Measurements from ENCODE around the gene NAT8L.

The NAT8L gene

DNA sequence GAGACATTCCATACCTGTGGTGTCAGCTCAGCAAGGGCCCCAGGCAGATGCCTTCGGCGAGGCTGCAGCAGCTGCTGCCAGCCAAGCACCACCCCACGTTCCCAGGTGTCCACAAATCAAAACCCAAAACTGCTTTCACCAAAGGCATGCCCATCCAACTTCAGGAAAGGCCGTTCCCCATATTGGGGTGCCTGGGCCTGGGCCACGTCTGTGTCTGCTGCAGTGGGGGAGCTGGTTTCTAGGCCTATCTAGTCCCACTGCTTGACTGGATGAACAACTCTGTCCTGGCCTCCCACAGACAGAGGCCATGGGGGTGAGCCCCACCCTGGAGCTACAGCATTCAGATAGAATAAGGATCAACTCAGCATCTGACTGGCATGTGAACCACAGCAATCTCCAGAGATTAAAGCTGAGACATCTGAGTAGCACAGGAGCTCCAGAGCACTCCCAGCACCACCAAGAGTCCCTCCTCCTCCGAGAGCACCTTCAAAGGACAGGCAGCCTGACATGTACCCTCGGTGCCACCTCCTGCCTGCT lies 37.0 kb downstream of the NAT8L start:
- no peak for DNase-seq

DNA sequence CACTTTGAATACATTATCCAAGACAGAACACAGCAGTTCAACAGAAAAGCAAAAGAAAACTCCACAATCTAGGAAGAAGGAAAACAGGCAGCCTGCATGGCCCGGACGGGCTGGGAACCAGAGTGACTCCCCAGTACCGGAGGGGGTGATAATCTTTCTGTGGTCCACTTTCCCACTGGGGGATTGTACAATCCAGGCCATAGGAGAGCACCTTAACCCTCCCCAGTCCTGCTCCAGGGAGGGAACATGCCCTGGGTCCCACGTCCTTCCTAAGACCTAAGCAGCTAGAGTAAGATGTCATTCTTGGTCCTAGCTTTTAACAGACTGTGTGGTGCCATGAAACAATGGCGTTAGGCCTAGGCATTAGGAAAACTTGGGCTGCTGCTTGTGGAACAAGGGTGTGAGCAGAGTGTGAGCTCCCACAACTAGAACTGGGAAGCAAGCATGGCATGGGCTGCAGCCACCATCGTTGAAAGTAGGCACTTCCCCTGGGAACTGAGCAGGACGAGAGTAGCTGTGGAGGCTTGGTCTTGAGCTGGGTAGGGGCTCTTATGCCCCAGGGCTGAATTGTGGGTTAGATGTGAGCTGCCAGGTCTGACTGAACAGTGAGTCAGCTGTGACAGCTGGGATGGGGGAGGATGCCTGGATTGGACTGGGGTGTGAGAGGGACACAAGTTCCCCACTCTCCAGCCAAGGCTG lies 42.4 kb downstream of the NAT8L start:
- DNase-seq: no peak

DNA sequence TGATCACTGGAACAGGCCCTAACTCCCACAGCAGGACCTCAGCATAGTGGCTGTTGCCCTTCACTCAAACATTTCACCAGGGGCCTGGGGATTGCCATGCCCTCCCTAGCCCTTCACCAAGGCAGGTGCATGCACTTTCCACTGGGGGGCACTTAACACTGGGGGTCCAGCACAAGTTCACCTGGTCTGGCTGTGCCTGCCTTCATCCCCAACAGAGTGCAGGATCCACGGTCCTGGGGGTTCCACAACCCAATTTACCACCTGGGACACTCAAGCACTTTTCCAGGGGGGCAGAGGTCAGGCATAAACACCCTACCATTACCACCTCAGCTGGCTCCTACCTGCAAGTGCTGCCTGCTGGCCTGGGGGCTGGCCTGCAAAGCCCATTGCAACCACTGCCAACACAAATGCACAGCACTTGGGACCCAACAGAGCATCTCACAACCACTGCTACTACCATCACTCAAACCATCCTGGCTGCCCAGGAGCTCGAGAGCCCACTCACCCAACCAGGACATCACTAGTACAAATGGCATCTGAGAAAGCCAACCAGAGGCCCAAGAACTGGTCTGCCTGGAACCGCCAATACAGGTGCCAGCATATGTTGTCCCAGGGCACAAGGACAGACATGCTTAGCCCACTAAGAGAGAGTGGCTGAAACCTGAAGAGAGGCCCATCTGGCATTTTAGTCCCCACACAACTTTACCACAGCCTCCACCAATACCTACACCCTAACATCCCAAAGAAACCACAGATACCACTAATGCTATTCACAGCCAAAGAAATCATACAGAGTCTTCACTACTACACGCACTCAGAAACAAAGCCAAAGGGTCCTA lies 43.1 kb downstream of the NAT8L start:
- no peak for DNase-seq

DNA sequence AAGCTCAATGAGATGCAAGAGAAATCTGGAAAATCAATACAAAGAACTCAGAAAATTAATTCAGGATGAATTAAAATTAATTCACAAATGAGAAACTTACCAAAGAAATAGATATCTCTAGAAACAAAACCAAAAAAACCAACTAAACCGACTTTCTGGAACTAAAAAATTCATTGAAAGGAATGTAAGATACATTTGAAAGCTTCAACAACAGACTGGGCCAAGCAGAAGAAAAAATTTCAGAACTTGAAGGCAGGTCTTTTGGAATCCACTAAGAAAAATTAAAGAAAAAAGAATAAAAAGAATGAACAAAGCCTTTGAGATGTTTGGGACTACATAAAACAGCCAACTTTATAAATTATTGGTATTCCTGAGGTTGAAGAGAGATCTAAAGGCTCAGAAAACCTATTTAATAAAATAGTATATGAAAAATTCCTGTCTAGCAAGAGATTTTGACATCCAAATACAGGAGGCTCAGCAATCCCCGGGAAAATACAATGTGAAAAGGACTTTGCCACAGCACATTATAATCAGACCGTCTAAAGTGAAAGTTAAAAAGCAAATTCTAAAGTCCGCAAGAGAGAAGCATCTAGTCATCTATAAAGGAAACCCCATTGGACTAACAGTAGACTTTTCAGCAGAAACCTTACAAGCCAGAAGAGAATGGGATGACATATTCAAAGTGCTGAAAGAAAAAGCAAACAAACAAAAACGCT lies 44.2 kb downstream of the NAT8L start:
- DNase-seq: no peak

DNA sequence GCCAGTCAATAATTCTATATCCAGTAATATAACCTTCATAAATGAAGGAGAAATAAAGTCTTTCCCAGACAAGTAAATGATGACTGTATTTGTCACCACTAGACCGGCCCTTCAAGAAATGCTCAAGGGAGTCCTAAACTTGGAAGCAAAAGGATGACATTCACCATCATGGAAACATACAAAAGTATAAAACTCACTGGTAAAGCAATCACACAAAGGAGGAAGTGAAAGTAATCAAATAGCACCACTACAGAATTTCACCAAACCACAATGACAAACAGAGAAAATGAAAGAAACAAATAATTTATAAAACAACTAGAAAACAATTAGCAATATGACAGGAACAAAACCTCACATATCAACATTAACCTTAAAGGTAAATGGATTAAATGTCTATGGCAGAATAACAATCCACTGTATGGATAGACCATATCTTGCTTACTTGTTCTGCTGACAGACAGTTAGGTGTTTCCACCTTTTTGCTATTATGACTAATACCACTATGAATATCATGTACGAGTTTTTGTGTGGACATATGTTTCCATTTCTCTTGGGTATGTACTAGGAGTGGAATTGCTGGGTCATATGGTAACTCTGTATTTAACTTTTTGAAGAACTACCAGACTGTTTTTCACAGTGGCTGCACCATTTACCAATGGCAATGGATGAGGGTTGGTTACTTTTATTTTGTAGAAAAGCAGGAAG lies 44.9 kb downstream of the NAT8L start:
- DNase-seq: no peak

DNA sequence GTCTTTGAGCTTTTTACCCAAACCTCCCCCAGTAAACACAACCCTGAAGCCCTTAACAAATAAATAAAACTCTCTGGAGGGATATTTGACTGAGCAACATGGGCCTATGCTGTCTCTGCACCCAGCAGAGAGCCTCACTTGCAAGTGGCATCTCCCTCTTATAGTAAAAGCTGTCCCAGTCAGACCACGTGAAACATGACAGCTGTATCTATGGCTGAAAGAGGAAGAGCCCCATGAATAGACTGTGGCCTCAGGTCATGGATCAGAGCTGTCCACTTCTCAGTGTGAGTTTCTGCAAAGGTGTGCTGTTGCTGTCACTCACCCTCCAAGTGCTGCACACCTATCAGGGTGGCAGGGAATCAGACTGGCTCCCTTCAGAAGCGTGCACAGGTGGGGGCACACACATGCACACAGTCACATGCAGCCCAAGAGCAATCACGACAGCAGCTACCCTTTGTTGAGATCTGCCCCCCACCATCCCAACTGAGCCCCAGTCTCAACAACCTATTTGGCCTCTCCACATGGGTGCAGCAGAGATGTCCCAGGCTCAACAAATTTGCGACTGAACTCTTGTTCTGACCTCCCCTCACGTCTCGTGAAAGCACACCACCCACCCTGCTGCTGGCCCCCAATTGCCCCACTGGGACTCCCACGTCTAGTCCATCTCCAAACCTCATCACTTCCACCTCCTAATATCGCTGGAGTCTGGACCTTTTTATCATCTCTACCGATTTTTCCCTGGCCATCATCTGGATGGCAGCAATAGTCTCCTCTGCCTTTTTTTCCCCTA lies 45.6 kb downstream of the NAT8L start:
- no peak for DNase-seq

DNA sequence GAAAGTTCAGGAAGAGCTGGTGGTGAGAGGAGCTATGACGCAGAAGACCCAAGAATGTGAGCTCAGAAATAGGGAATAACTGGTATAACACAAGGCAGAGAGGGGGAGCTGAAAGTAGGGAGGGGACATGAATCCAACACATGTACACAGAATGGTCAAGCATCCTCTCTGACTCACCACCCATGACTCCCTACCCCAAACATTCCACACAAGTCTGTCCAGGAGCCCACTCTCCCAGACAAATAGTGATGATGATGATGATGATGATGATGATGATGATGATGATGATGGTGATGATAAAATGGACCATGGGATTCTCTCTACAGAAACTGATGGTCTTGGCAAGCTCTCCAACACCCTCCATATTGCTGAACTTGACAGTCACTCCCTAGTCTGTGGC lies 46.4 kb downstream of the NAT8L start:
- no peak for DNase-seq

DNA sequence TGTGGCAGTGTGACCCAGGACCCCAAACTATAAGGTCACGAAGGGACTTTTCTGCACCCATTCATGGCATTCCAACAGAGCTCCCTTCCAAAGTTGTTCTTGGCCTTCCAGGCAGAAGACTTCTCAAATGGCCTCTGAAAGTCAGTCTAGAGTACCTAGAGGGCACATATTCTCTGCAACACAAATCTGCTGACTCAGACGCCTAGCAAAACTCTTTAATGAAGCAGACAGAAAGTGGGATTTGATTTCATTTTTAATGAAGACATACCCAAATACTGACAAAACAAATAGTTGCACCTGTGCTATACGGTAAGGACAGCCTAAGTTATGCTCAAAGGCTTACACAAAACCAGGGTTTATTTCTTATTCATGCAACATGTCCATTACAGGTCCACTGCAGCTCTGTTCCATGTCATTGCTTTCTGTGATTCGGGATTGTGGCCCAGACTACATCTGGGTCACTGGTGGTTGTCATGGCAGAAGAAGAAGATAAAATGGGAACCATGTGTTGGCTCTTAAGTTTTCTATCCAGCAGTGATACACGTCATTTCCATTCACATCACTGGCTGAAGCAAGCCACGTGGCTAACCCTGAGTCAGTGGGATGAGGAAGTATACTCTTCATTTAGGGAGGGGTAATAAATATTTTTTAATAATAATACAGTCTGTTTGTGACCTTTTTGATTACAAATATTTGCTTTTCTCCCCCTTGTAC lies 57.7 kb downstream of the NAT8L start:
- no peak for DNase-seq

All from stimulated activated CD8-positive, alpha-beta memory T cell treated with anti-CD3 and anti-CD28 coated beads, Interleukin-4, amount 100 ng/mL, for 48 hours (primary cell).